Kidney glomerular epithelial cell (primary cell): ENCODE data around the gene EIF3C.
"Not testable (repeated sequence)": the region's sequence is repeated elsewhere in the genome, so short reads cannot be mapped to it uniquely, and the experiment has no call there.

Source experiments
- DNase-seq: peaks from one replicate; lab custom pipeline; 2025; lab: John Stamatoyannopoulos, UW

Gene EIF3C, protein sequence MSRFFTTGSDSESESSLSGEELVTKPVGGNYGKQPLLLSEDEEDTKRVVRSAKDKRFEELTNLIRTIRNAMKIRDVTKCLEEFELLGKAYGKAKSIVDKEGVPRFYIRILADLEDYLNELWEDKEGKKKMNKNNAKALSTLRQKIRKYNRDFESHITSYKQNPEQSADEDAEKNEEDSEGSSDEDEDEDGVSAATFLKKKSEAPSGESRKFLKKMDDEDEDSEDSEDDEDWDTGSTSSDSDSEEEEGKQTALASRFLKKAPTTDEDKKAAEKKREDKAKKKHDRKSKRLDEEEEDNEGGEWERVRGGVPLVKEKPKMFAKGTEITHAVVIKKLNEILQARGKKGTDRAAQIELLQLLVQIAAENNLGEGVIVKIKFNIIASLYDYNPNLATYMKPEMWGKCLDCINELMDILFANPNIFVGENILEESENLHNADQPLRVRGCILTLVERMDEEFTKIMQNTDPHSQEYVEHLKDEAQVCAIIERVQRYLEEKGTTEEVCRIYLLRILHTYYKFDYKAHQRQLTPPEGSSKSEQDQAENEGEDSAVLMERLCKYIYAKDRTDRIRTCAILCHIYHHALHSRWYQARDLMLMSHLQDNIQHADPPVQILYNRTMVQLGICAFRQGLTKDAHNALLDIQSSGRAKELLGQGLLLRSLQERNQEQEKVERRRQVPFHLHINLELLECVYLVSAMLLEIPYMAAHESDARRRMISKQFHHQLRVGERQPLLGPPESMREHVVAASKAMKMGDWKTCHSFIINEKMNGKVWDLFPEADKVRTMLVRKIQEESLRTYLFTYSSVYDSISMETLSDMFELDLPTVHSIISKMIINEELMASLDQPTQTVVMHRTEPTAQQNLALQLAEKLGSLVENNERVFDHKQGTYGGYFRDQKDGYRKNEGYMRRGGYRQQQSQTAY

DNA sequence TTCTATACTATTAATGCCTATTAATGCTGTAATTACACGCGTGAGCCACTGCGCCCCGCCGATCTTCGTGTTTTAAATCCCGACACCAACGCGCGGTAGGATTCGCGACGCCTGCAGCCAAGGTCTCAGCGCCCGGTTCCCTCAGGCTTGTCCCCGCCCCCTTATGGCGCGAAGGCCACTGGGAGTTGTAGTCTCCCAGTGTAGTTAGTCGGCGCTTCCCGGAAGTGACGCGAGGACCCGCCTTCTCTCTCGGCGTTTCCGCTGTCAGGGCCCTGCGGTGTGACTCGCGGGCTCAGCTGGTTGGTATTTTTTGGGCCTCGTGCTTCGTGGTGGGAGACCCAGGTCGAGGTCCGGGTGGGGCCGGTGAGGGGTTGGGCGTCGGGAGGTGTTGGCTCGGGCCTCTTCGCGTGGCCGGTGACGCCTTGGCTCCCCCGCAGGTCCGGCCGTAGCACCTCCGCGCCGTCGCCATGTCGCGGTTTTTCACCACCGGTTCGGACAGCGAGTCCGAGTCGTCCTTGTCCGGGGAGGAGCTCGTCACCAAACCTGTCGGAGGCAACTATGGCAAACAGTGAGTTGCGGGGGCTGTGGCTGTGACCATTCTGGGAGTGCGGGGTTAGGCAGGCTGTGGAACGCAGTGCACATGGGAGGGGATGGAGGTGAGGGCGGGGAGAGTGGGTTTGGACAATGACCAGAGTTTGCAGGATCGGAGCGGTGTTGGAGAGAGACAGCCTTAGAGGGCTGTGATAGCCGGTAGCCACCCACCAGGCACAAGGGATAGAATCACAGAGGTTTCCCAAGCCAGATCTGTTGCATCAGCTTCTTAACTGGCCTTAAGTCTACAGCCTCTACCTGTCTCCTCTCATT, at the start of gene EIF3C:
TSS of gene EIF3C (plus strand) at position 245 of the 864 bp plus-strand sequence. CDS start at position 468, 223 bp downstream.
- DNase-seq: not testable (repeated sequence)

DNA sequence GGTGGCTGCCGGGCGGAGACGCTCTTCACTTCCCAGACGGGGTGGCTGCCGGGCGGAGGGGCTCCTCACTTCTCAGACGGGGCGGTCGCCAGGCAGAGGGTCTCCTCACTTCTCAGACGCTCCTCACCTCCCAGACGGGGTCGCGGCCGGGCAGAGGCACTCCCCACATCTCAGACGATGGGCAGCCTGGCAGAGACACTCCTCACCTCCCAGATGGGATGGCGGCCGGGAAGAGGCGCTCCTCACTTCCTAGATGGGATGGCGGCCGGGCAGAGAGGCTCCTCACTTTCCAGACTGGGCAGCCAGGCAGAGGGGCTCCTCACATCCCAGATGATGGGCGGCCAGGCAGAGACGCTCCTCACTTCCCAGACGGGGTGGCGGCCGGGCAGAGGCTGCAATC, 45.0 kb upstream of the EIF3C start:
- not testable (repeated sequence) for DNase-seq

DNA sequence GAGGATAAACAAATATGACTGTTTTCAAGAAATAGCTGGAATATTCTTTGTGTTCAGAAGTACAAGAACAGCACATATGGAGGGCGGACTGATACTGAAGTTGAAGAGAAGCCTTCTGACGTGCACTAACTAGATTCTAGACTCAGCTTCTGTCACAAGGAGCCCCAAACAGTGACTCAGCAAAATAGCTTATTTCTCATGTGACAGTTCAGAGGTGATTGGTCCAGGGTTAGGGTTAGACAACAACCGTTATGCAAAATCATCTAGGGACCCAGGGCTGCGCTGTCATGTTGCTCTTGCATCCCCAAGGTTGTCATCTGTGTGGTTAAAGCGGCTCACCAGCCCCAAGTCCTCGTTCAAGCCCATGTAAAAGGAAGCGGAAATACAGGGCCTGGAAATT, 43.8 kb upstream of the EIF3C start:
- not testable (repeated sequence) for DNase-seq

DNA sequence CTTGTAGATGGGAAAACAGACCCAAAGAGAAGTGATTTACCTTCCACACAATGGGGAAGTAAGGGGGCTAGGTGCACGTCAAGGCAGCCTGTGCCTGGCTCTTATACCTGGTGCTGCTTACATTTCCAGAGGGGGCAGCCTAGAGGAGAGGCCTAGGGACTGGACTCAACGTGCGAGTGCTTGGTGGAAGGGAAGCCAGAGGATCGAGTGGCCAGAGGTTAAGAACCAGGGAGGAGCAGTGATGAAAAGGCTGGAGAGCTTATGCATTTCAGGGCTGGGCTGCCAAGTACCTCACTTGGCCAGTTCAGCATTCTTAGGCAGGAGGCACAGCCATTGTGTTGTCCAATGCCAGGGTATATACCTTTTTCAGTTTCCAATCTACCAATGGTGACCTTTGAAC, 43.1 kb upstream of the EIF3C start:
- DNase-seq: not testable (repeated sequence)

DNA sequence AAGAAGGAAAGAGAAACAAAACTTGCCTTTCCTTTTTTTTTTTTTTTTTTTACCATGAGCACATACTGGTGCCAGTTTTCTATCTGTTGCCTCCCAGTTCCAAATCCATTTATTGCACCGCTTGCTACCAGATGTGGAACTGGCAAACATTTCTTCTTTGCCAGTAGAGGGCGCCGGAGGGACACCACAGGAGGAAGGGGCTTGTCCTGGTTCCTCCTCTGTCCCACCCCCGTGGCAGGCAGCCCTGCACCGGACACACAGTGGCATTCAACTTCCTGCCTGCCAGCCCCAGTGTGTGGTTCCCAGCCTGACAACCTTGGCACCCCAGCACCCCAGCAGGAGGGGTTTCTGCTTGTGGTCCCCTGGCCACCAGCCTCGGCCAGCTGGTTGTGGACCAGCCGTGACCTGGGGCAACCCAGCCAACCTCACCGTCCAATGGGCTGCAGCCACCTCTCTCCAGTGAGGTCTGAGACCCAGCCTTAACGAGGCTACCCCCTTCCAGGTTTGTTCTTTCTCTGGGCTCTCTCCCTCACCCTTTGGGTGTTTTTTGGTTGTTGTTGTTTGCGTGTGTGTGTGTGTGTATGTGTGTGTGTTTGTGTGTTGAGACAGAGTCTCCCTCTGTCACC, 22.8 kb upstream of the EIF3C start:
- not testable (repeated sequence) for DNase-seq

DNA sequence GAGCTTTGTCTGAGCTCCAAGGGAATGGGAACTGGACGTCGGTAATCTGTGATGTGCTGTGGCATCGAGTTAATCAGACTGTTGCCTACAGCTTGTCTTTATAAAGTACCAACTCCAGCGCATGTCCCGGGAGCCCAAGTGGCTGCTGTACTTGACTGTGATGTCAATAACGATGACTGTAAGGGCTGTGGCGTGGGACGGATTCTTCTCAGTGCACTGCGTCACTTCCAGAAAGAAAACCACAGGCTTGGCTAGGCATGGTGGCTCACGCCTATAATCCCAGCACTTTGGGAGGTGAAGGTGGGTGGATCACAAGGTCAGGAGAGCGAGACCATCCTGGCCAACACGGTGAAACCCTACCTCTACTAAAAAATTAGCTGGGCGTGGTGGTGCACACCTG, 21.8 kb upstream of the EIF3C start:
- not testable (repeated sequence) for DNase-seq

DNA sequence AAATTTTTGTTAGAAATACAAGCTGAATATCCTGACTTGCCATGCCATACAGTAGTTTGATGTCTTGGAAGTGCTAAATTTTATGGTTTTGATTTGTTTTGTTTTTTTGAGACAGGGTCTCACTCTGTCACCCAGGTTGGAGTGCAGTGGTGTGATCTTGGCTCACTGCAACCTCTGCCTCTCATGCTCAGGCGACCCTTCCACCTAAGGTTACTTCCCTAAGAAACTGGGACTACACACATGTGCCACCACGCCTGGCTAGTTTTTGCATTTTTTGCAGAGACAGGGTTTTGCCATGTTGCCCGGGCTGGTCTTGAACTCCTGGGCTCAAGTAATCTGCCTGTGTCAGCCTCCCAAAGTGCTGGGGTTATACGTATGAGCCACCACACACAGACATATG, 19.5 kb upstream of the EIF3C start:
- not testable (repeated sequence) for DNase-seq

DNA sequence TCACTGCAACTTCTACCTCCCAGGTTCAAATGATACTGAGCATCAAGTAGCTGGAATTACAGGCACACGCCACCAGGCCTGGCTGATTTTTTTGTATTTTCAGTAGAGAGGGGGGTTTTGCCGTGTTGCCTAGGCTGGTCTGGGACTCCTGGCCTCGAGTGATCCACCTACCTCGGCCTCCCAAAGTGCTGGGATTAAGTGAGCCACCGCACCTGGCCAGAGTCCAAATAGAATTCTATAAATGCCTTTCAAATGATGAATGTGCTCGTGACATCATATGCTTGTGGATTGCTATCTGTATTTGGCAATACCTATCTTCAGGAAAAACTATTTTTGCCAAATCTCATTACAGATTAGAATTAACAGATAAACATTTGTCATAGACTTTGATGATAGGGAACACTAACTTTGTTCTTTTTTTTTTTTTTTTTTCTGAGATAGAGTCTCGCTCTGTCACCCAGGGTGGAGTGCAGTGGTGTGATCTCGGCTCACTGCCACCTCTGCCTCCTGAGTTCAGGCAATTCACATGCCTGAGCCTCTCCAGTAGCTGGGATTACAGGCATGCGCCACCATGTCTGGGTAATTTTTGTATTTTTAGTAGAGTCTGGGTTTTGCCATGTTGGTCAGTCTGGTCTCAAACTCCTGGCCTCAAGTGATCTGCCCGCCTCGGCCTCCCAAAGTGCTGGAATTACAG, 17.9 kb upstream of the EIF3C start:
- not testable (repeated sequence) for DNase-seq

DNA sequence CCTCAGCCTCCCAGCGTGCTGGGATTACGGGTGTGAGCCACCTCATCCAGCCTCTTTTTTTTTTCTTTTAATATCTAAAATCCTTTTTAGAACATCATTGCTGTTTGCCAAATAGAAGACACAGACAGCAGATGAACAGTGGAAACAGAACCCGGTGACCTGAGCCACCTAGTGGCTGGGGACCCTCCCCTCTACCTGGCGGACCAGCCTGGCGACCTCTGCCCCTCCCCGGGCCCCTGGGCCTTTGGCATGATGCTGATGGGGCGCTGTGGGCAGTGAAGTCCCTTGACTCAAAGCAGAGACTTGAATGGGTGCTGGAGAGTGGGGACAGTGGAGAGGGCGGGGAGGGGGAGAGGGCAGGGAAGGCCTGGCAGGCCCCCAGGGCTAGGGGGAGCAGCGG, 11.5 kb upstream of the EIF3C start:
- DNase-seq: not testable (repeated sequence)

DNA sequence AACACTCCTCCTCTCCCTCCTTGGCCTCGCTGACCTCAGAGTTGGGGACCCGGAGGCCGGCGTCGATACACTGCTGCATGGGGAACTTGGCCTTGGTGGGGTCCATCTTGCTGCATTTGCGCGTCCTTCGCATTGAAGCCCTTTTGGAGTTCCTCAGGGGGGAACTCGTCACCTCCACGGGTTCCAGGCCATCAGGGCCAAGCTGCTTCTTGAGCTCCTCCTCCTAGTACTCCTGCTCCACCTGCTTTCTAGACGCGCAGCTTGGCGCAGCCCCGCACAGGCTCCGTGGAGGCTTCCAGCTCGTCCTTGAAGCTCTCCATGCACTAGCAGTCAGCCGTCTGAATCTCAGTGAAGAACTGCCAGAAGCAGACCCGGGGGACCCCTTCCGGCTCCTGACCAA, 10.9 kb upstream of the EIF3C start:
- DNase-seq: not testable (repeated sequence)

DNA sequence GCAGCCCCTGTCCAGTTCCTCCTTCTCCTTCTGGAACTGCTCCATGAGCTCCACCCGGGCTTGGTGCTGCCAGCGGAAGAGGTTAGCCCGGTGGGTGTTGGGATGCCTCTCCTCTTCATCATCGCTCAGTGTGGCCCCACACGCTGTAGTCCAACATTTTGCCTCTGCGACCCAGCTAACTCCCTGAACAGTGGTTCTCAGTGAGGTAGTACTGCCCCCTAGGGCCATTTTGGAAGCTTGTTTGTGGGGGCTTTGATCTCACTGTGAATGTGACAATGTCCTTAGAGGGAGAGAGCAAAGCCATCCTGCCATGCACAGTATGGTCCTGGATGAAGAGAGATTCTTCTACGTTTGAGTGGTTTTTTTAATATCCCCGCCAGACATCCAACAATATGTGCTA, 9.9 kb upstream of the EIF3C start:
- not testable (repeated sequence) for DNase-seq

DNA sequence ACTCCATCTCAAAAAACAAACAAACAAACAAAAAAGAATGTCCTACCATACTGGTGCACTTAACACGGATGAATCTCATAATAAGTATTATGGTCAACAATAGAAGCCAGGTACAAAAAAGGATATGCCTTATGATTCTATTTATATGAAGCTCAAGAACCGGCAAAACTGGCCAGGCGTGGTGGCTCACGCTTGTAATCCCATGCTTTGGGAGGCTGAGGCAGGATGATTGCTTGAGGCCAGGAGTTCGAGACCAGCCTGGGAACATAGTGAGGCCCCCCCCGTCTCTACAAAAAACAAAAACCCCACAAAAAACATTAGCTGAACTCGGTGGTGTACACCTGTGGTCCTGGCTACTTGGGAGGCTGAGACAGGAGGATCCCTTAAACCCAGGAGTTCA, 7.0 kb upstream of the EIF3C start:
- DNase-seq: not testable (repeated sequence)

DNA sequence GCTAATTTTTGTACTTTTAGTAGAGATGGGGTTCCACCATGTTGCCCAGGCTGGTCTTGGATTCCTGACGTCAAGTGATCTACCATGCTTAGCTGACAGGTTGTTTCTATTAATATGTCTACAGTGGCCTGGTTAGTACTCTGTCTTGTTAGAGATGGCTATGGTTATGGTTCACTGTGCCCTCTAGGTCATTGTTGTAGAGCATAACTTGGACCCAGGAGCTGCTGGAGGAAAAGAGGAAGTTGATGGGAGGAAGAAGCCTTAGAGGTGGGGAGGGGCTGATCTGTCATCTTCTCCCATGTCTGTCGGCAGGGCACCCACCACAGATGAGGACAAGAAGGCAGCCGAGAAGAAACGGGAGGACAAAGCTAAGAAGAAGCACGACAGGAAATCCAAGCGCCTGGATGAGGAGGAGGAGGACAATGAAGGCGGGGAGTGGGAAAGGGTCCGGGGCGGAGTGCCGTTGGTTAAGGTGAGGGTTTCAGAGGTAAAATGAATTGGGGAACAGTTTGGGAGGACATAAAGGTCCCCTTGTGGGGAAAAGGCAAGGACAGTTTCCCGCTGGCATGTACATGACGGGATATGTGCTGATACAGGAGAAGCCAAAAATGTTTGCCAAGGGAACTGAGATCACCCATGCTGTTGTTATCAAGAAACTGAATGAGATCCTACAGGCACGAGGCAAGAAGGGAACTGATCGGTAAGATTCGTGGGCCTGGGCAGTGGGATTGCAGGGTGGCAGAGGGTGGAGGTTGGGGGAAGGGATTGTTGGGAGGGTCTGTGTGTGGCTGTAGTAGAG, 11.8 kb downstream of the EIF3C start:
- DNase-seq: not testable (repeated sequence)

DNA sequence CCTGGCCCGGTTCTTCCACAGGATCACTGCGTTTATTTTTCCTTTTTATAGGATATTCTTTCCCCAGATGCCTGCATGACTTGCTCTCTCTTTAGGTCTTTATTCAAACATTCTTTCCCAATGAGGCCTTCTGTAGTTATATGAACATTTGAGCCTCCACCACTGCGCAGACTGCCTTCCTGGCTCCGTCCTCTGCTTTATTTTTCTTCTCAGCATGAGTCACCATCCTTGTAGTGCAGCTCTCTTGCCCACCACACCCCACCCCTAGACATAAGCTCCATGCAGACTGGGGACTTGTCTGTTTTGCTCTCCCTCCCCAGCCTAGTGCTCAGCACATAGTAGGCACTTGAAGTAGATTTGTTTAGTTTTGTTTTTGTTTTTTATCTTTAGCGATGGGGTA, 20.0 kb downstream of the EIF3C start:
- not testable (repeated sequence) for DNase-seq

DNA sequence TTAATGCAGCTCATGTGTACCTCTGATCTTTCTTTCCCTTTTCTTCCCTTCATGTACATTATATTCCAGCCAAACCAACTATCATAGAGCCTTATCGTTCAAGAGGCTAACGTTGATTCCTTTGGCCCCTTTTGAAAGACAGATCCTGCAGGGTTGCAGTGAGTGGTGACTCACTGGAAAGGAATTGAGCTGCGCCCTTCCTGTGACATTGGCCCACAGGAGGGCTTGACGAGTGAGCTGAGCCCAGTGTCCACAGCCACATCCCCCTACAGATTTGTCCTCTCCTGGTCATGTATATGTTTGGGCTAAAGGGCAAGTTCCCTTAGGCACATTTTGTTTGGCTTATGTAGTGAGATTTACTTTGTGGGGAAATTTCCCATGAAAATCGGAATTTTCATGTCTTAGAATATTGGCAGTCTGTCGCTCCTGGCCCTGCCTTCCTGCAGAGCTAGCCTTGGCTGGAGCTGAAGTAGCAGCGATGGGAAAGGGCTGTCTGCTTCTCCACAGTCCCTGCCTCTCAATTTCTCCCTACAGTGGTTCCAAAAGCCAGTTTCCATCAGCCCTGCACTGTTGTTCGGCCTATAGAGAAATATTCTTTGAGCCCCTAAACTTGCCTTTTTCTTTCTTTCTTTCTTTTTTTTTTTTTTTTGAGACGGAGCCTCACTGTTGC, 21.3 kb downstream of the EIF3C start:
- DNase-seq: not testable (repeated sequence)

DNA sequence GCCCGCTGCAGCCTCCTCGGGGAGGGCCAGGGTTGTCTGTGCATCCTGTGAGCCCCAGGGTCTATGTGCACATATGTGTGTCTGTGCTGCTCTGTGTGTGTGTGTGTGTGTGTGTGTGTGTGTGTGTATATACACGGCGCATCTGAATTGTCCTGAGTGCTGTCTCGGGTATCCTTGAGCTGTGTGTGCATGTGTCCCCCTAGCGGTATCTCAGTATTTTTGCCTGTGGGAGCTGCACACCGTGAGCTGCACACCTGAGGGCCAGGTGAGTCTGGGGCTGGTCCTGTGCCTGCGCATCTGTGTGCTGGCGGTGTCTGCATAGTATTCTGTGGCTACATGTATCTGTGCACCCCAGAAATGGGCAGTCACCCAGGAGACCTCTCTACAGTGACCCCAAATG, 28.5 kb downstream of the EIF3C start:
- DNase-seq: not testable (repeated sequence)

DNA sequence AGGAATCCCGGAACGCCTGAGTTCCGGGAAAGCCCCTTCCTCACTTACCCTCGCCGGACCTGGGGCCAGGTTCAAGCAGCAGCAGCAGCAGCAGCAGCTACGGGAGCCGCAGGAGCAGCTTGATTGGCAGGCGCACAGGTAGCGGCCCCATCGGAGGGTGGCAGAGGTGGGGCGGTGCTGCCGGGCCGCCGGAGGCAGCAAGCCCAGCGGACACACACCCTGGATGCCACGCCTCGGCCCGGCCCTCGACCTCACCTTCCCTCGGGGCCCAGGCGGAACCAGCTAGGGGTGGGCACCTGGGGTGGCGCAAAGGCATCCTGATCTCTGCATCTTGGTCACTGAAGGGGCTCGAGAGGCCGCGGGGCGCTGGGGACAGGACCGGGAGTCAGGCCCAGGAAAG, 29.4 kb downstream of the EIF3C start:
- DNase-seq: not testable (repeated sequence)

DNA sequence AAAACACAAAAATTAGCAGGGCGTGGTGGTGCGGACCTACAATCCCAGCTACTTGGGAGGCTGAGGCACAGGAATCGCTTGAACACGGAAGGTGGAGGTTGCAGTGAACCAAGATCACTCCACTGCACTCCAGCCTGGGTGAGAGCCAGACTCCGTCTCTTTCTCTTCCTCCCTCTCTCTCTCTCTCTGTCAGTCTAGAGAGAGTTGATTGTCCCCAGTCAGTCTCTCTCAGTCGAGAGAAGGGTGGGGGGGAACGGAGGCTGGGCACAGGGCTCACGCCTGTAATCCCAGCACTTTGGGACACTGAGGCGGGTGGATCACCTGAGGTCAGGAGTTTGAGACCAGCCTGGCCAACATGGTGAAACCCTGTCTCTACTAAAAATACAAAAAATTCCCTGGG, 30.0 kb downstream of the EIF3C start:
- not testable (repeated sequence) for DNase-seq

DNA sequence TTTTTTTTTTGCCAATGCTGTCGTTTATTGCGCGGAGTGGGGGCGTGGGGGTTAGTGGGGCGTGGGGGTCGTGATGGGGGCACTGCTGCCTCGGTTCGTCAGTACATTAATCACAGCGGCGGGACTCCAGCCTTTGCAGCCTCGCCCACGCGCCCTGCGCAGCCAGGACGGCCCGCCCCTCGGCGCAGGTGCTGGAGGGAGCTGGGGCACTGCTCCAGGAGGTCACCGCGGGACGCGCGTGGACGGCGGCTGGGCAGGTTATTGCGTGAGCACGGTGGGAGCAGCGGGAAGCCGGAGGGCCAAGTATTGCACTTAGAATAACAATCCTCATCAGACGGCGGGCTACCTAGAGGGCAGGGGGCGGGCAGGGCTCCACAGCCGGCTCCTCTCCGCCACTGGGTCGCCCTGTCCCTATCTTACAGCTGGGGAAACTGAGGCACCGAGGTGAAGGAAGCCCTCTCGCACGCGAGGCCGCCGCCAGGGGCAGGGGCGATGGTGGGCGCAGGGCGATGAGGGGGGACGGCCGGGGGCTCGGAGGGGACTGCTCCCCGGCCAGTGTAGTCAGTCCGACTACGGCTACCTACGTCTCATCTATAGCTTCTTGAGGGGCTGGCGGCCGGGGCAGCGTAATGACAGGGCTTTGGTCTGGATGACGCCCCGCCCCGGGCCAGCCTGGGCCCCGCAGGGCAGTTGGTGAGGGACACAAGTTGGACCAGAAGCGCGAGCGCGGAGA, 35.5 kb downstream of the EIF3C start:
- not testable (repeated sequence) for DNase-seq
